GM18526 (cell line): ENCODE measurements around the gene MTHFD2.
A peak's percentile ranks its signal among the peaks of the same experiment; 100 is the strongest.

Experiments
- POLR2A ChIP-seq: IDR thresholded peaks from 3 replicates; pipeline ENCODE4 v1.6.1; 2011; ENCODE audit not compliant: insufficient read length; ENCODE audit errors: extremely low read depth

The MTHFD2 gene

DNA sequence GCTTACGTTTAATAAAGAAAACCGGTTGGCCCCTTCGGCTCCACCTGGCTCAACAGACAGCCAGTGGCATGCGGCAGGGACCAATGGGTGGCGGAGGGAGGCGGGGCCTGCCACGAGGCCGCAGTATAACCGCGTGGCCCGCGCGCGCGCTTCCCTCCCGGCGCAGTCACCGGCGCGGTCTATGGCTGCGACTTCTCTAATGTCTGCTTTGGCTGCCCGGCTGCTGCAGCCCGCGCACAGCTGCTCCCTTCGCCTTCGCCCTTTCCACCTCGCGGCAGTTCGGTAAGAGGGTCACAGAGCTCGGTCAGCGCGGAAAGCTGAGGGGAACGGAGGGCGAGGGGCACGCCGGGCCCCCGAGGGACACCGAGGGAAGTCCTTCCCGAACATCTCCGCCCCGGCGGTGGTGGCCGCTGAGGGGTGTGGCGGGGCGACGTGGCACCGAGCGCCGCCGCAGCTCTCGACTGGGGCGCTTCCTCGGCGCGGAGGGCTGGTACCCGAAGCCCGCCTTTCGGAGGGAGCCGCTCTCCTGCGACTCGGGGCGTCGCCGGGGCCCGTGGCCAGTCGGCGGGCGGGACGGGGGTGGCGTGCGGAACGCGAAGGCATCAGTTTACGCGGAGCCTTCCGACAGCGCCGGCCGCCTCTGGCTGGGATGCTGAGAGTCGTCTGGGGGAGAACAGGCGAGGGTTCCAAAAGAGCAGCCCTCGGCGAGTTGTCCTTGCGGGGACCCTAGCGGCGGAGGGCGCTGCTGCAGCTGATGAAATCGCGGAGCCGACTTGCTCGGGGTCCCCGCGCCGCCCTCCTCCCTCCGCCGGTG lies at the start of gene MTHFD2:
Gene MTHFD2, plus strand, starts transcription at position 155 of the 814 bp plus-strand sequence. Its CDS starts 27 bp downstream, at position 182.
- peak; percentile 99 for TF ChIP-seq POLR2A

DNA sequence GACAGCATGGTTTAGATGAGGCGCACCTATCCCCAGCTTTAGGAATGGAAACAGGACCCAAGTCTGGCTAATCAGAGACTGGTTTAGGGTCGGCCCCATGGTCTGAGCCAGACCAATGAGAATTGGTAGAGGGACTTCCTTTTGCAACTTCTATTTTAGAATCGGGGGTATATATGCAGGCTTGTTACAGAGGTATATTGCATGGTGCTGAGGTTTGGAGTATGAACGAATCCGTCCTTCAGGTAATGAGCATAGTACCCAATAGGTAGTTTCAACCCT lies 49.2 kb upstream of the MTHFD2 start:
- no peak for TF ChIP-seq POLR2A

DNA sequence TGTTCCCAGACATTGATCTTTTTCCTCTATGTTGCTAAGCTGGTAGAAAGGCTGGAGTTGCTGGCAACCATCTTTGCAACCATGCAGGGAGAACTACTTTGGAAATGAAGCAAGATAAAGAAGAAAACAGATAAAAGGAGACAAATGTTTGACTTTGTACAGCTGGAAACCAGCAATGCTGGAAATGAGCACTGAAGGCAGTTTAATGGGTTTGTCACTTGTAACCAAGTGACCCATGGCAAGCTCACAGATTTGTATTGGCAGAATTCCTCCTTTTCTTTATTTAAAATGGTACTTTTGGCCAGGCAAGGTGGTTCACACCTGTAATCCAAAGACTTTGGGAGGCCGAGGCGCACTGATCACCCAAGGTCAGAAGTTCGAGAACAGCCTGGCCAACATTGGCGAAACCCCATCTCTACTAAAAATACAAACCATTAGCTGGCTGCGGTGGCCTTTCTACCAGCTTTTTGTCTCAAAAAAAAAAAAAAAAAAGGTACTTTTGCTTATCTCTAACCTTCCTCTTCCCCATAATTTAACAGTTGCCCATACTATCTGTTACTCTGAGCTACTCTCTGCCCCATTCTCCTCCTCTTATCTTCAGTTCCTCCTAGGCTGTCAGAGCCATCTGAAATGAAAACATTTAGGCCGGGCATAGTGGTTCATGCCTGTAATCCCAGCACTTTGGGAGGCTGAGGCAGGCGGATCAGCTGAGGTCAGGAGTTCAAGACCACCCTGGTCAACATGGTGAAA lies 48.7 kb upstream of the MTHFD2 start:
- no peak for TF ChIP-seq POLR2A

DNA sequence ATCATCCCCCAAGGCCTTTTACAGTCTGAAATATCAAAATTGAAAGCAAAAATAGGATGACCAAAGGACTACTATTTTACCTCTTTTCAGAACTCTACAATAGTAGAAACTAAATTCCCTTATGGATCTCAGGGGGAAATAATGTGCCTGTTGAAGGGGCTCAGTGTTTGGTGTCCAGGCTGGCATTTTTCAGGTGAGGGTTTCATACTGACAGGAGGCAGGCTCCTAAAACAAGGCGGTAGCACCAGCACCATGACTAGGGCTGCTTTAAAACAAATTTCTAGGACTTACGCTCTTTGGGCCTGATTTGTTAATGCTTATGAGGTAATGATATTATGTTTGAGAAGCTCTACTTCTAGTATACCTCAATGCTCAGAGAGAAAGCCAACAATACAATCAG lies 45.5 kb upstream of the MTHFD2 start:
- no peak for TF ChIP-seq POLR2A

DNA sequence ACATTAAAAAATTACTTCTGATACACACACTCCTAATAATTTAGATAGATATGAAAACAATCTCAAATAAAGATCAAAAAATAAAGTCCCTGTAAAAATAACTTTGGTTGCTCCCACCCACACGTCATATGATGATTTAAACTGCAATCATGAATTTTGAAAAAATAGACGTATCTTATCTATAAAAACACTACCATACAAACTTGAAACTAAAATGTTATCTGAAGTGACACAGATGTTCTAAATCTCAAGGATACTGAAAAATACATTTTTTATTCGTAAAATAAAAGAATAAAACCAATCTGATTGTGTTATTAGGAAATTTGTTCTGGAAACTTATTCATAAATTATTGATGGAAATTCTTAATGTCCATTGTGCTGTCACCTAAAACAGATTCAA lies 42.6 kb upstream of the MTHFD2 start:
- TF ChIP-seq POLR2A, result no peak

DNA sequence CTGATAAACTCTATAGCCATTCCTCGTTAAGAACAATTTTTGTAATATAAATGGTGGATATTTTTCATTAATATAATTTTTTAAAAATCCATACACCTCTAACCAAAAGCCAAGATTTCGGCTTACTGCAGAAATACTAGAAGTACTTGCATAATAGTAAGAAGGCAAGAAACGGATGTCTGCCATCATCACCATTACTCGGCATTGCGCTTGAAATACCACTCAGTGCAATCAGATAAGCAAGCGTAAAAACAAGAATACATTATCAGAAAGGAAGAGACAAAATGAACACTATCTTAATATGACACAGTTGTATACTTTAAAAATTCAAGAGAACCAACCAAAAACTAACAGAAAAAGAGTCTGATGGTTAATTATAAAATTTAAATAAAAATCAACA lies 35.5 kb upstream of the MTHFD2 start:
- no peak for TF ChIP-seq POLR2A

DNA sequence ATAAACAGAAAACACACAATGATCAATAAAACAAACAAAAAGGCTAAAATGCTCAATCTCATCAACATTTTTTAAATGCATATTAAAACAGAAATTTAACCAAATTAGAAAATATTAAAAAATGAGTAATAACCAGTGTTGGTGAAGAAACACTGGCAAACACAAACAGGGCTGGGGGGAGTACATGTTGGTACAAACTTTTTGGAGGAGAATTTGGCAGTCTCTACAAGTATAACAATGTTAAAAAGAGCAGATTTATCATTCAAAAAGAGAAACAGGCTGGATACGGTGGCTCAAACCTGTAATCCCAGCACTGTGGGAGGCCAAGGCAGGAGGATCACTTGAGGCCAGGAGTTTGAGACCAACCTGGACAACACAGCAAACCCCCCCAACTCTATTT lies 33.7 kb upstream of the MTHFD2 start:
- no peak for TF ChIP-seq POLR2A

DNA sequence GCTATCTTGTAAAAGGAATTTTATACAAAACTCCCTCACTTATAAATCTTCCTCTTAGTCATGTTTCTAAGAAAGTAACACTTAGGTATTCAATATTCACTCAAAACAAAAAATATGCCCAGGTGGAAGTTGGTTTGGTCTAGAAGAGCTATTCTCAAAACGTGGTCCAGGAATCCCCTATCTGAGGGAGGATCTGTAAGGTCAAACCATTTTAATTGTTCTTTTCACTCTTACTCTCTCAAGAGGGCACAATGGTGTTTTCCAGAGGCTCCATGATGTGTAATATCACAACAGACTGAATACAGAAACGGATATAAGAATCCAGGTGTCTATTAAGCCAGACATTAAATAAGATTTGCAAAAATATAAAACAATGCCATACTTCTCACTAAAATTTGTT lies 29.7 kb upstream of the MTHFD2 start:
- no peak for TF ChIP-seq POLR2A

DNA sequence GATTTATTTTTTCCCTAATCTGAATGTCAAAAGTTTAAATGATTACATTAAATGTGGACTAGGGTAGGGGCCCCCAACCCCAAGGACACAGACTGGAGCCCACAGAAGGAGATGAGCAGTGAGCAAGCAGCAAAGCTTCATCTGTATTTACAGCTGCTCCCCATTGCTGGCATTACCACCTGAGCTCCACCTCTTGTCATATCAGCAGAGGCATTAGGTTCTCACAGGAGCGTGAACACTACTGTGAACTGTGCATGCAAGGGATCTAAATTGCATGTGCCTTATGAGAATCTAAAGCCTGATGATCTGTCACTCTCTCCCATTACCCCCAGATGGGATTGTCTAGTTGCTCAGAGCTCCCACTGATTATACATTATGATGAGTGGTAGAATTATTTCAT lies 23.5 kb upstream of the MTHFD2 start:
- no peak for TF ChIP-seq POLR2A

DNA sequence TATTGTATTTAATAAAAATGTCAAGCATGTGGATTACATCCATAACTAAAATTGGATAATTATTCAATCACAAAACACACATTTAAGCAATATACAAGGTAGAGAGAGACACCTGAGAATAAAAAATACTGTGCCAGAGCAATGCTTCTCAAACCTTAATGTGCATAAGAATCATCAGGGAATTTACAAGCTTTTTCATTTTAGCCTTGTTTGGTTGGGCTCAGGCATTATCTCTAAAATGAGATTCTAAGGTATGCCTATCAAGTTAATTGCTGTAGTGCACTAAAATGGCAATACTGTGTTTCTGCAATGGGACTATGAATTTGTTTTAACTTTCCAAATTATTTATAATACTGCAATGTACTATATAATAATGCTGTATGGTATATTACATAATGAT lies 20.7 kb upstream of the MTHFD2 start:
- TF ChIP-seq POLR2A, result no peak

DNA sequence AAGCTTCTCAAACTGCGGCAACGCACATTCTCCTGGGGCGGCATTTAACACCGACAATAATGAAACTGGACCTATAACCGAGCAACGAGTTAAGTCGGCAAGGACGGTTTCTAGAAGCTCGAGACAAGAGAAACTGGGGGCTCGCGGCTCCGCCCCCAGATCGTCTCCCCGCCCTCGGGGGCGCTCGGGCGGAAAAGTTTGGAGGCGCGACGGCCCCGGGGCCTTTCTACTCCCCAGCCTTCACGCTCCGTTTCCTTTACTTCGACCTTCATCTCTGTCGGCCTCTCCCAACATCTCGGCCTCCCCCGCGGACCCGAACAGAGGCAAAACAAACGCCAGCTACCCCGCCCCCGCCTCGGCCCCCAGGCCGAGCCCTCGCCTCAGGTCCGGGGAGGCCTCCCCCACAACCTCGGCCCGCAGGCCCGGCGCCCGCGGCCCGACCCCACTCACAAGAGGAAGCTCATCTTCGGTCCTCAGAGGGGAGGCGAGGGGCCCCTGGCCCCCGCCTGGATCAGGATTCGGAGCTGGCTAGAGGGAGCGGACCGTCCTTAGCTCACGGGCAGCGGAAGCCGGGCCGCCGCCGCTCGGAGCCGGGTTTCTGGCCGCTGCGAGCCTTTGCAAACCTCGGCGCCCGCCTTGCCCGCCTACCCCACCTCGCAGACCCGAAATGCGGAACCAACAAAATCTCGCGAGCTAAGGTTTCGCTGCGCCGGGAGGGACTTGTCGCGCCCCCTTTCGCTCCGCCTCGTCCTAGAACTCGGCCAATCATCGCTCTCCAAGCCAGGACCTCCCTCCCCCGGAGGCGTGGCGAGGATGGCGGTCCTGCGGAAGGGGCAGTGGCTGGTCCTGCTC lies 20.0 kb upstream of the MTHFD2 start, which contains the start of gene MOB1A:
Gene MOB1A, minus strand, starts transcription at position 669 of the 852 bp plus-strand sequence. Its CDS starts 205 bp downstream, at position 464.
- peak; percentile 88 for TF ChIP-seq POLR2A

DNA sequence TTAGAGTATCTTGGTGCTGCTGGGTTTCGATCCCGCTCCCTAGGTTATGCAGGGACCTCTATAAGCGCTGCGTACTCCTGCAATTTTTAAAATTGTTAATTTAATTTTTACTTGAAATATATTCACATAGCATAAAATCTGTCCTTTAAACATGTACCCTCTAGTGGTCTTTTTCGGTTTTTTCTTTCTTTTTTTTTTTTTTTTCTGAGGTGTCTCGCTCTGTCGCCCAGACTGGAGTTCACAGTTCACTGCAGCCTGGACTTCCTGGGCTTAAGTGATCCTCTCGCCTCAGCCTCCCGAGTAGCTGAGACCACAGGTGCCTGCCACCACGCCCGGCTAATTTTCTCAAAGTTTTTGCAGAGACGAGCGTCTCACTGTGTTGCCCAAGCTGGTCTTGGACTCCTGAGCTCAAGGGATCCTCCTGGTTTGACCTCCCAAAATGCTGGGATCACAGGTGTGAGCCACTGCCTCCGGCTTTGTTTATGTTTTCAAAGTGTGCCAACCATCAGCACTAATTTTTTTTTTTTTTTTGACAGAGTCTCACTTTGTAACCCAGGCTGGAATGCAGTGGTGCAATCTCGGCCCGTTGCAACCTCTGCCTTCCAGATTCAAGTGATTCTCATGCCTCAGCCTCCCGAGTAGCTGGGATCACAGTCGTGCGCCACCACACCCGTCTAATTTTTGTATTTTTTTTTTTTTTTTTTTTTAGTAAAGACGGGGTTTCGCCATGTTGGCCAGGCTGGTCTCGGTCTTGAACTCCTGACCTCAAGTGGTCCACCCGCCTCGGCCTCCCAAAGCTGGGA lies 19.2 kb upstream of the MTHFD2 start:
- TF ChIP-seq POLR2A, result no peak

DNA sequence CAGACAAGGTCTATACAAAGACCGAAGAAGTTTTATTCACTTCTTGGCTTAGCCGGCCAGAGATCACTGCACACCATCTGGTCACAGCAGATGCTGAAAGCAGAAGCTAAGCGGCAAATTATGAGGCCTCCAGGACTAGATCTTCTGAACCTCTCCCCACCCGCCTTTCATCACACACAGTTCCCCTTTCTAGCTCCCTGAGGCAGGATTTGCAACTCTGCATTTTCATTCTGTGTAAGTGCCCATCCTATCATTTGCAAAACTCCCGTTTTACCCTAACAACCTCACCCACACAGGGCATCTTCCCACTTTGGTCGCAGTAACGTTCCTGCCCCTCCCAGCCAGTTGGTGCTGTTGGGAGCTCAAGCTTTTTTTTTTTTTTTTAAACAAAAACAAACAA lies 16.7 kb upstream of the MTHFD2 start:
- TF ChIP-seq POLR2A, result no peak

DNA sequence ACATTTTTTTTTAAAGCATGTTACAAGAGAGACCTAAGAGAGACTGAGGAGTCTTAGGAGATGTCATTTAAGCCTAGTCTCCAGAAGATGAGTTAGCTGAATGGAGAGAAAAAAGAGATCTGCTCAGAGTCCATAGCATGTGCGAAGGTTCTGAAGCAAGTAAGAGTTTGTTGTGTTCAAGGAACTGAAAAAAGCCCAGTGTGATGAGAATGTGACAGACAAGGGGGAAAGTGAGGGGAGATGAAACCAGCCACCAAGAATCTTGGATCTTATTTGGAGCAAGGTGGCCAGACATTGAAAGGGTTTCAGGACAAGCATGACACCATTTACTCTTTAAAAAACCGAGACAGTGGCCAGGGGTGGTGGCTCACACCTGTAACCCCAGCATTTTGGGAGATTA lies 14.5 kb upstream of the MTHFD2 start:
- no peak for TF ChIP-seq POLR2A

DNA sequence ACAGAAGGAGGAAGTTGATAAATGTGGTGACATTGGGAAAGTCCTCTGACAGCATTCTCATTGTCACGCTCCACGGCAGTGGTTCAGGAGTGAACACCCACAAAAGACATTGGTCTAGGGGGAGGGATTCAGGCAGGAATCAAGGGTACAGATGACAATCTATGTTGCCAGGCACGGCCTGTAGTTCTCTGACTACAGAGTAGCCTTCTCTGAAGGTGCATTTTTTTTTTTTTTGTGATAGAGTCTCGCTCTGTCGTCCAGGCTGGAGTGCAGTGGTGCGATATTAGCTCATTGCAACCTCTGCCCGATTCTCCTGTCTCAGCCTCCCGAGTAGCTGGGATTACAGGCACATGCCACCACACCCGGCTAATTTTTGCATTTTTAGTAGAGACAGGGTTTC lies 12.4 kb upstream of the MTHFD2 start:
- TF ChIP-seq POLR2A, result no peak
